HG03280 (cell line): ENCODE data around the gene SYNDIG1L.

Source experiments
- ATAC-seq: cut with Tn5 transposase; IDR thresholded peaks from one replicate; pipeline ENCODE4 v1.9.1; 2021; ENCODE audit warnings: mild to moderate bottlenecking, moderate library complexity; ENCODE audit not compliant: unreplicated experiment

Gene SYNDIG1L

DNA sequence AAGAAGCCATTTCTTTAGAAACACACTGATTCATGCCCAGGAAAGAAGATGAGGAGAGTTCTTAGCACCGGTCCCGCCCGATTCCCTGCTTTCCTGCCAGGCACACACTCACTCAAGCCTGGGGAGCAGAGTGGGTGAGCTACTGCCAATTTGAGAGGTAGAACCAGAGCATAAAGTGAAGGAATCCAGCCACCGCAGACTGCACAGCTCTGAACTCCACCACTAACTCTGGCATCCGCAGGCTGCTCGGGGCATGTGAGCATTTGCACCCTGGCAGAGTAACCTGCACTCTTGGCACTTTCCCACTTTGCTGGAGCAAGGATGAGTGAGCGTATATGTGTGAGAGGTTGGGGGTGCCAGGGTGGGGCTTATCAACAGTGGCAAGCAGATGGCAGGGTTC lies 4.0 kb upstream of the SYNDIG1L start:
- no peak for ATAC-seq

GRCh38 chr14:74429221-74429691 lies 3.2 kb upstream of the SYNDIG1L start:
- ATAC-seq = no peak

DNA sequence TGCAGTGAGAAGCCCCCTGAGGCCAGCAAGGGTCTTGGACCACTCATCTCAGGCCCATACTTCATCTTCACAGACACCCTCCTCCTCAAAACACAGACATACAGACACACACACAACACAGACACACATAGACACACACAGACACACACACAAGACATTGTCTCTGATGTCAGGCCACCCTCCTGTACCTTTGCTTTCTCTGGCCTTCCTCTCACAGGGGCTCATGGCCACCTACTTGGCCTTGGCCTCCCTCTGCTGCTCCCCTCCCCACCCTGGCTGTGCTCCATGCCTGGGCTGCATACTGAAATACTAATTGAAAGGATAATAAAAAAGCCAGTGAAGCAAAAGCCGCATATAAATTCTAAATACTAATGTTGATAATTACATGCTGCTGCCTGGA lies 1.6 kb upstream of the SYNDIG1L start:
- ATAC-seq = no peak

DNA sequence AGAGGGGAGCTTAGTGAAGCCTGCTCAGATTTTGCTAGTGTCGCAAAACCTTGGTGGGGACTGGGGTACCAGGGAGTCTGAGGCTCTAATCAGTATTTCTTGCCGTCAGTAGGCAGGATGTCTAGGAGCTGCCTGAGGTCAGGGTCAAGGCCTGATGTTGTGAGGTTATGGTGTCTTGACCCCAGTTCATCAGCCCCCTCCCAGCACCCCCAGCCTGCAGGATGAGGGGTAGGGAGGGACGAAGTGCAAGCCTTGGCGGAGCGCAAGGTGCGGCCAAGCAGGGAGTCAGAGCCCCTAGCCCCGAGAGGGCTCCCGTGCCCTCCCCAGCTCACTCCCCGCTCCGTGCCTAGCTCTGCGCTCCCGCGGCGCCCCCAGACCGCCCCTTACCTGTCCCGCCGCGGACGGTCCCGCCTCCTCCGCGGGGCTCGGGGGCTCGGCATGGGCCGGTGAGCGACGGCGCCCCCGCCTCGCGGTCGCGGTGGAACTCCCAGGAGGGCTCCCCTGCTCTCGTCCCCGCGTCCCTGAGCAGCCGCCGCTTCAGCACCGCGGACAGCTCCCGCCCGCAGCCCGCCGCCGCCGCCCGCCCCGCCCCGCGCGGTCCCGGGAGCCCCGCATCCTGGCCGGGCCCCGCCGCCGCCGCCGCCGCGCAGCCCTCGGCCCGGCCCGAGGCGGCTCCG lies 347 bp downstream of the SYNDIG1L start:
- no peak for ATAC-seq

DNA sequence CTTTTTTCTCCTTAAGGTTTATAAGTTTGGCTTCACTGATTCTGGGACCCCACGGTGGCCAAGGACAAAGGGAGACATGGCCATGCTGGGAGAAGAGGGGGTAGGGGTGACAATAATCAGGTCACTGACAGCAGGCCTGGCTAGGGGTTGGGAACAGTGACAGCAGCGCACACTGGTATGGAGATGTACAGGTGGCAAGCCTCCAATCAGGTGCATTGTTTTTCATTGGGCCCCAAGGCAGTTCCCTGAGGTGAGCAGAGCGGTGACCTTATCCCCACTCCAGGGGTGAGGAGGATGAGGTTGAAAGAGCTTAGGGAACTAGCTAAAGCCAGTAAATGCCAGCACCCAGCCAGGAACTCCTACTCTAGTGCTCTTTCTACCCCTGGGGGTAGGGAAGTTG lies 1.4 kb downstream of the SYNDIG1L start:
- ATAC-seq = no peak

GRCh38 chr14:74423246-74423645 lies 2.8 kb downstream of the SYNDIG1L start:
- no peak for ATAC-seq

- ATAC-seq = no peak
Observed at GRCh38 chr14:74421981-74422380, 4.0 kb downstream of the SYNDIG1L start.

DNA sequence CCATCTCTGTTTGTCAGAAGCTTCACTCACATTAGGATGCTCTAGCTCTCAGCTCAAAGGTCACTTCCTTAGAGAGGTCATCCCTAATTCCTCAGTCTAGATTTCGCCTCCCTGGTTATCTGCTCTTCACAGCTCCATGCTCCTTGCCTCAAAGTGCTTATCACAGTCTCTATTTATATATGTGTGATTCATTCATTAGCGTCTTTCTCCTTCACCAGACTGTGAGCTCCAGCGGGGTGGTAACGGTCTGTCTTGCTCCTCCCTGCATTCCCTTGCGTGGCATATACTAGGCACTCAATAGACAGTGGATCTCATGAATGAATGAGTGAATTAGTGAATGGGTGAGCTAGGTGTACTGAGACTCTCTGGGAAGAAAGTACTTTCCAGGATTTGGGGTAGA lies 6.9 kb downstream of the SYNDIG1L start:
- no peak for ATAC-seq

DNA sequence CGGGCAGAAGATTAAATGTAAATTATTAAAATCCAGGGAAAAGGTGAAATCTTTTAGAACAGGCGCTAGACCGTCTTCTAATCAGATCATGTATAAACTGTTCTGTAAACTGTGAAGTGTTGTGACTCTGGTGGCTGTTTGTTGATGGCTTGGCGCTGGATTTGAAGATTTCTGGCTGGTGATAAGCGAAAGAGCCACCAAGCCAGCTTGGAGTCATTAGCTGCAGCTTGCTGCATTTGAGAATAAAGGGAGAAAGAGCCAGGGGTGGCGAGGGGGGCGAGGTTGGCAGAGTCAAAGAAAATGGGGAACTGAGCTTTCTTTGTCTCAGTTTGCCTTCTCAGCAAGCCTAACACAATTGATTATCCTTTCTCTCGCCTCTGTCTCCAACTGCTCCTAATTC lies 8.0 kb downstream of the SYNDIG1L start:
- ATAC-seq = no peak

GRCh38 chr14:74417611-74418010 lies 8.4 kb downstream of the SYNDIG1L start:
- no peak for ATAC-seq

DNA sequence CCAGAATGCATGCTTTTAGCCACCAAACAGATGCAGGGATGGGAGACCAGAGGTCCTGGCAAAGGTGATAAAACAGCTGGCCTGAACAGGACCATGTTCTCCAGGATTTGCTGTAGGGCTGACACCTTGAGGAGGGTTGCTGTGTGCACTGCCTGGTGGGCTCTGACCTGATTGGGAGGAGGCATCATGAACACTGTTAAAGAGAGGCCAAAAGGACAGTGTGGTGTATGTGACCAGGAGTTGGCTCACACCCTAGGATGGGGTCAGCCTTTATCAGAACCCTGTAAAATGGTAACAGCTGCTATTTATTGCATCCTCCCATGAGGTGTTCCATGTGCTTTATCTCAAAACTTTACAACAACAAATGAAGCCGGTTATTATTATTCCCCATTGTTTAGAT lies 8.8 kb downstream of the SYNDIG1L start:
- no peak for ATAC-seq

DNA sequence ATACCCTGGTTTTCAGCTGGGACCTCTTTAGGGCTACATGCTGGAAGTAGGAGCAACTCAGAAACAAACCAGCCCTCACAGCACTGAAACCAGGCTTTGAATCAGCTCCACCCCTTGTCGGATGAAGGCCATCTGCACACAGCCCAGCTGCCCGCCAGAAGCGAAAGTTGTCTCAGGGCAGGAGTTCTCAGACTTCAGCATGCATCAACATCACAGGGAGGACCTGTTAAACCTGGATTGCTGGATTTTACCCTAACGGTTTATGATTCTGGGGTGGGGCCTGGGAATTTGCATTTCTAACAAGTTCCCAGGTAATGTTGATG lies 10.9 kb downstream of the SYNDIG1L start:
- no peak for ATAC-seq

DNA sequence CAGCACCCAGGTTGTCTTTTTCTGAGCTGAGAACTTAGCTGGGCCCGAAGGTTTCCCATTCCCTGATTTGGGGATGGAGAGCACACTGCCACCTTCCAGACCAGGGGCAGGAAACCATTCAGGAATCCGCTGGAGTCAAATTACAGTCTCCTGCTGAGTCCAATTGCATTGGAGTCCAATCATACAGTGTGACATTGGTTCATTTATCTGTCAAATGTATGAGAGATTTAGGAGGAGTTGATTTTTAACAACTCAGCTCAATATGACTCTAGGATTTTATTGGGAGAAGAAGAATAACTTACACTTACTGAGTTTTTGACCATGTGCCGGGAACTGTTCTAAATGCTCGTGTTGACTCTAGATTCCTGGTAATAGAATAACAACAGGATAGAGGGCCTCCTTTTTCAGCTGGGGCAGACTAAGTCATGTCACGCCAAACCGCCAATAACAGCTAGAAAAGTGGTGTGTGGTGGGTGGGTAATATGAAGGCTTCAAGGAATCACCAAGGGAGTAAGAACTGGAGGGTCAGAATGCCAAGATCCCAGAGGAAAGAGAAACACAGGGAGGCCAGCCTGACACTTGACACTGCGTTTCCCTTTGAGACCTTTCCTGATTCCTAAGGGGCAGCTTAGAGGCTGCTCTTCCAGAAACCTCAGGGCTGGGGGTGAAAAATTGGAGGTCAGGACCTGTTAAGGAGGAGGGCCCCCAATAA lies 11.5 kb downstream of the SYNDIG1L start:
- no peak for ATAC-seq

- ATAC-seq = no peak
Observed at GRCh38 chr14:74413627-74414026, 12.4 kb downstream of the SYNDIG1L start.

DNA sequence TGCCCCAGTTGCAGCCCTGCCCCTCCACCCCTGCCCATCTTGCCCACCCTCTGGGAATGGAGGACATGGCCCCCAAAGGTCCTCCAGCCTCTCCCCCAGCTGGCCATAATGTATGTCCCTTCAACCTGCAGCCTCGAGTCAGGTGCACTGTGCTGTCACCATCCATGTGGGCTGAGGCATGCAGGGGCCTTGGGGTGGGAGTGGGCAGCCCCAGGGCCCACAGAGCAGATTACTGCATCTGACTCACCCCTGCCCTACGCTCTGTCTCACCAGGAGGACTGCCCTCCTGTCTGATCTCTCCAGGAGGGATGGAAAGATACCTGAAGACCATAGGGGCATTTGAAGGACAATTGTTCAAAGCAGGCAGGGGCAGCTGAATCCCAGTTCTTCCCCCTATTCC lies 13.3 kb downstream of the SYNDIG1L start:
- no peak for ATAC-seq

DNA sequence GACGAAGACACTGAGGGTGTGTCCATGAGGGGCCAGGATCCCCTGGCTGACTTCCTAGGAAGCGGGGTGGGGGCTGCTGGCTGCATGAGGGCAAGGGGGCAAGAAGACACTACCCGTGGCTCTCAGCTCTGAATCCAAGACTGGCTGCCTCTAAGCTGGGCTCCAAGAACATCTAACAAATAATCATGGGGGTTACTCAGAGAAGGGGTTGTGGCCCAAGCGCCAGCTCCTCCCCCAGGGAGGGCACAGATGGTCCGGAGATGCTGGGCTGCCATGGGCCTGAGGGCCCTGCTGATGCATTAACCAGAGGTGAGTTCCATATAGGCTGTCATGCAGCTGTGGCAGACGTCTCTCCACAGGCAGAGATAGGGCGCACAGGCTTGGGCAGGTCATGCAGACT lies 14.3 kb downstream of the SYNDIG1L start:
- no peak for ATAC-seq

- no peak for ATAC-seq
Observed at GRCh38 chr14:74409441-74409840, 16.6 kb downstream of the SYNDIG1L start.

- ATAC-seq = no peak
Observed at GRCh38 chr14:74408870-74409269, 17.1 kb downstream of the SYNDIG1L start.

DNA sequence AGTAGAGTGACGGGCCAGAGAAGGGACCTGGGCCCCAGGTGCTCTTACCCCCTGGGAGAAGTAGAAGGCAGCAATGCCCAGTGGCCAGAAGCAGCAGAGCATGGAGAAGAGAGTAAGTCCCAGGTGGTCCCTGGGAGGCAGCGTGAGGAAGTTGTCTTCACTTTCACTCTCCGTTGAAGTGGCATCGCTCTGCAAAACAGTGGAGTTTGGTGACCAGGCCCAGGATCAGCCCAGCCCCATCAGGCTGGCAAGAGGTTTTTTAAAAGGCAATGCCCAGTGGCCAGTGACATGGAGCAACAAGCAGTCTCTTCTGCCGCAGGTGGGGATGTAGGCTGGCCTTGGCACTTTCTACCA lies 18.2 kb downstream of the SYNDIG1L start:
- ATAC-seq = no peak

- ATAC-seq = no peak
Observed at GRCh38 chr14:74407021-74407800, 18.8 kb downstream of the SYNDIG1L start.

DNA sequence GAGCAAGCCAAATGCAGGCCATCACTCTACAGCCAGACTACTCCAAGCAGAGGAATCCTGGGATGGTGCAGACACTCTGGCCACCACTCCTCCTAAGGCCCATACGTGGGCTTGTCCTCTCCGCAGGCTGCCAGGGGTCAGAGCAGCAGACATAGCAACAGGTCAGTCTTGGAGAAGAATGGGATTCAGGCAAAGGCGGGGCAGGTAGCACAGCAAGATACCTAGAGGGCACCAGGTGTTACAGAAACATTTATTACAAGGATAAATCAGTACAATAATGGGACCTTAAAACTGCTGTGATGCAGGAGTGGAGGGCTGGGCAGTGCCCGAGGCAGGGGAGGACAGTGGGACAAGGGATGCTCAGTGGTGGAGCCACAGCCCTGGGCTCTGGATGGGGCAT lies 20.3 kb downstream of the SYNDIG1L start:
- ATAC-seq = no peak

DNA sequence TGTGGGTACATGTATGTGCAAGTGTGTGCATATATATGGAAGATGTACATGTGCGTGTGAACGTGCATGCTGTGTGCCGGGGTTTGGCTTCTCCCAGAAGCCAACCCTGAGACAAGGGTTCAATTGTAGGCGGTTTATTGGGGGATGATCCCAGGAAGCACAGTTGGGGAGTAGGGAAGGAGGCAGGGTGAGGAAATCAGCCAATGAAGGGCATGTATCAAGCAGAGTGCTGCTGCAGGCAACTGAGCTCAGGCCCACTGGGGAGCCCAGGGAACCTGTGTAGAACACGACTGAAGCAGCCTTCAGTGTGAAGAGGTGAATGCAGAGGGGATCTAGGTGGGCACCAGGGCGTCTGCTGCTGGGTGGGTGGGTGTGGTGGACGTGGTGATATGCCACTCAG lies 21.6 kb downstream of the SYNDIG1L start:
- no peak for ATAC-seq
